GF-D8 (cell line): ENCODE results near the gene IFNE.
A peak's percentile ranks its signal among the peaks of the same experiment; 100 is the strongest.
"Not testable (repeated sequence)": the region's sequence is repeated elsewhere in the genome, so short reads cannot be mapped to it uniquely, and the experiment has no call there.

Experiments
- DNase-seq: peaks from one replicate; lab custom pipeline; 2025; lab: John Stamatoyannopoulos, UW

IFNE gene

GRCh38 chr9:21491756-21492155 is 9.6 kb upstream of the IFNE start:
- no peak for DNase-seq

- DNase-seq, result no peak
Observed at GRCh38 chr9:21481470-21482056, 550 bp downstream of the IFNE start.

- no peak for DNase-seq
Observed at GRCh38 chr9:21479152-21479702, 2.9 kb downstream of the IFNE start.

- DNase-seq, result no peak
Observed at GRCh38 chr9:21477466-21477865, 4.6 kb downstream of the IFNE start.

GRCh38 chr9:21473236-21473635 is 8.9 kb downstream of the IFNE start:
- DNase-seq, result no peak

- DNase-seq, result no peak
Observed at GRCh38 chr9:21470126-21470525, 12.0 kb downstream of the IFNE start.

GRCh38 chr9:21465859-21466518 is 16.1 kb downstream of the IFNE start:
- no peak for DNase-seq

GRCh38 chr9:21465138-21465537 is 17.0 kb downstream of the IFNE start:
- no peak for DNase-seq

- DNase-seq, result no peak
Observed at GRCh38 chr9:21461377-21461776, 20.7 kb downstream of the IFNE start.

GRCh38 chr9:21455320-21455719 is 26.8 kb downstream of the IFNE start:
- no peak for DNase-seq

- DNase-seq, result no peak
Observed at GRCh38 chr9:21454149-21454548, 28.0 kb downstream of the IFNE start.

GRCh38 chr9:21452681-21453080 is 29.4 kb downstream of the IFNE start:
- no peak for DNase-seq

GRCh38 chr9:21450733-21451394 is 31.2 kb downstream of the IFNE start:
- DNase-seq, result no peak

- DNase-seq, result not testable (repeated sequence)
Observed at GRCh38 chr9:21449312-21449711, 32.8 kb downstream of the IFNE start.

GRCh38 chr9:21443849-21444625 is 38.1 kb downstream of the IFNE start:
- DNase-seq, result peak; percentile 63

GRCh38 chr9:21440139-21440538 is 42.0 kb downstream of the IFNE start, which contains the start of gene IFNA1:
IFNA1 (plus strand) TSS chr9:21440439; CDS start chr9:21440508, 69 bp downstream.
- DNase-seq, result no peak

GRCh38 chr9:21435015-21435383 is 47.1 kb downstream of the IFNE start:
- not testable (repeated sequence) for DNase-seq

- DNase-seq, result no peak
Observed at GRCh38 chr9:21434202-21435014, 47.7 kb downstream of the IFNE start.

- no peak for DNase-seq
Observed at GRCh38 chr9:21432672-21433425, 49.3 kb downstream of the IFNE start.
